ENCODE results near the gene GPR137B.

GPR137B gene

GRCh38 chr1:236120721-236121153 is 21.6 kb upstream of the GPR137B start:
- no peak overlapping the region; the same call in 1 of the 2 replicates for H3K9ac ChIP-seq (ENCODE audit: low read depth, low read length)
- no peak overlapping the region for H3K4me3 ChIP-seq (ENCODE audit: low read length)

GRCh38 chr1:236122176-236122575 is 20.2 kb upstream of the GPR137B start:
- no peak overlapping the region for H3K27ac ChIP-seq (ENCODE audit: low read length)
- no peaks in the 10 kb centered on the region for H3K4me1 ChIP-seq (ENCODE audit: insufficient read depth, low read length)
- no peaks in the 10 kb centered on the region for H3K36me3 ChIP-seq (ENCODE audit: insufficient read depth, low read depth, low read length)
- H3K9ac ChIP-seq (ENCODE audit: low read depth, low read length), result no peak overlapping the region
- no peak overlapping the region for H3K4me3 ChIP-seq (ENCODE audit: low read length)
- H3K27me3 ChIP-seq (ENCODE audit: insufficient read depth, low read length), result no peaks in the 10 kb centered on the region
- H3K9me3 ChIP-seq (ENCODE audit: insufficient read depth, low read depth, low read length), result no peaks in the 10 kb centered on the region

More at GRCh38 chr1:236120721-236121153, 21.6 kb upstream of the GPR137B start:
- H3K9me3 ChIP-seq (ENCODE audit: insufficient read depth, low read depth, low read length), result no peaks in the 10 kb centered on the region
- no peak overlapping the region for H3K27ac ChIP-seq (ENCODE audit: low read length)
- no peaks in the 10 kb centered on the region for H3K36me3 ChIP-seq (ENCODE audit: insufficient read depth, low read depth, low read length)
- no peaks in the 10 kb centered on the region for H3K27me3 ChIP-seq (ENCODE audit: insufficient read depth, low read length)
- no peaks in the 10 kb centered on the region for H3K4me1 ChIP-seq (ENCODE audit: insufficient read depth, low read length)

- H3K4me1 ChIP-seq (ENCODE audit: insufficient read depth, low read length), result no peaks in the 10 kb centered on the region
- no peak overlapping the region for H3K27ac ChIP-seq (ENCODE audit: low read length)
- no peaks in the 10 kb centered on the region for H3K9me3 ChIP-seq (ENCODE audit: insufficient read depth, low read depth, low read length)
- H3K36me3 ChIP-seq (ENCODE audit: insufficient read depth, low read depth, low read length), result no peaks in the 10 kb centered on the region
- H3K27me3 ChIP-seq (ENCODE audit: insufficient read depth, low read length), result no peaks in the 10 kb centered on the region
- no peak overlapping the region for H3K4me3 ChIP-seq (ENCODE audit: low read length)
- H3K9ac ChIP-seq (ENCODE audit: low read depth, low read length), result no peak overlapping the region
Measured at GRCh38 chr1:236123563-236123962, 18.8 kb upstream of the GPR137B start.

GRCh38 chr1:236124965-236125364 is 17.4 kb upstream of the GPR137B start:
- H3K27me3 ChIP-seq (ENCODE audit: insufficient read depth, low read length), result no peaks in the 10 kb centered on the region
- H3K36me3 ChIP-seq (ENCODE audit: insufficient read depth, low read depth, low read length), result no peaks in the 10 kb centered on the region
- H3K4me1 ChIP-seq (ENCODE audit: insufficient read depth, low read length), result peaks cover 7% of the 10 kb centered on the region; the same call in 1 of the 2 replicates
- no peaks in the 10 kb centered on the region for H3K9me3 ChIP-seq (ENCODE audit: insufficient read depth, low read depth, low read length)
- H3K4me3 ChIP-seq (ENCODE audit: low read length), result no peak overlapping the region
- no peak overlapping the region for H3K27ac ChIP-seq (ENCODE audit: low read length)
- H3K9ac ChIP-seq (ENCODE audit: low read depth, low read length), result no peak overlapping the region

- Histone ChIP-seq H3K27ac (ENCODE audit: low read length) (no peak overlapping the region), H3K27me3 (ENCODE audit: insufficient read depth, low read length) (no peaks in the 10 kb centered on the region), H3K4me3 (ENCODE audit: low read length) (no peak overlapping the region), H3K36me3 (ENCODE audit: insufficient read depth, low read depth, low read length) (no peaks in the 10 kb centered on the region), H3K9me3 (ENCODE audit: insufficient read depth, low read depth, low read length) (no peaks in the 10 kb centered on the region), H3K4me1 (ENCODE audit: insufficient read depth, low read length) (peaks cover 7% of the 10 kb centered on the region; the same call in 1 of the 2 replicates), H3K9ac (ENCODE audit: low read depth, low read length) (no peak overlapping the region)
Measured at GRCh38 chr1:236127045-236127444, 15.3 kb upstream of the GPR137B start.

- peak overlapping the region; percentile 22 for H3K9ac ChIP-seq (ENCODE audit: low read depth, low read length)
- H3K27ac ChIP-seq (ENCODE audit: low read length), result no peak overlapping the region
- H3K4me3 ChIP-seq (ENCODE audit: low read length), result no peak overlapping the region
- no peaks in the 10 kb centered on the region for H3K36me3 ChIP-seq (ENCODE audit: insufficient read depth, low read depth, low read length)
- H3K27me3 ChIP-seq (ENCODE audit: insufficient read depth, low read length), result no peaks in the 10 kb centered on the region
- H3K4me1 ChIP-seq (ENCODE audit: insufficient read depth, low read length), result peaks cover 7% of the 10 kb centered on the region; the same call in 1 of the 2 replicates
- no peaks in the 10 kb centered on the region for H3K9me3 ChIP-seq (ENCODE audit: insufficient read depth, low read depth, low read length)
Measured at GRCh38 chr1:236128646-236129178, 13.6 kb upstream of the GPR137B start.

GRCh38 chr1:236129306-236129705 is 13.0 kb upstream of the GPR137B start:
- Histone ChIP-seq H3K36me3 (ENCODE audit: insufficient read depth, low read depth, low read length) (no peaks in the 10 kb centered on the region), H3K4me1 (ENCODE audit: insufficient read depth, low read length) (peaks cover 7% of the 10 kb centered on the region; the same call in 1 of the 2 replicates), H3K27me3 (ENCODE audit: insufficient read depth, low read length) (no peaks in the 10 kb centered on the region), H3K9ac (ENCODE audit: low read depth, low read length) (peak overlapping the region; percentile 22; the same call in 1 of the 2 replicates), H3K4me3 (ENCODE audit: low read length) (no peak overlapping the region), H3K27ac (ENCODE audit: low read length) (no peak overlapping the region), H3K9me3 (ENCODE audit: insufficient read depth, low read depth, low read length) (no peaks in the 10 kb centered on the region)

- H3K9ac ChIP-seq (ENCODE audit: low read depth, low read length), result no peak overlapping the region
- H3K4me1 ChIP-seq (ENCODE audit: insufficient read depth, low read length), result peaks cover 7% of the 10 kb centered on the region; the same call in 1 of the 2 replicates
- H3K9me3 ChIP-seq (ENCODE audit: insufficient read depth, low read depth, low read length), result no peaks in the 10 kb centered on the region
- no peak overlapping the region for H3K27ac ChIP-seq (ENCODE audit: low read length)
- H3K27me3 ChIP-seq (ENCODE audit: insufficient read depth, low read length), result no peaks in the 10 kb centered on the region
- no peak overlapping the region for H3K4me3 ChIP-seq (ENCODE audit: low read length)
- no peaks in the 10 kb centered on the region for H3K36me3 ChIP-seq (ENCODE audit: insufficient read depth, low read depth, low read length)
Measured at GRCh38 chr1:236130372-236130771, 12.0 kb upstream of the GPR137B start.

- H3K4me1 ChIP-seq (ENCODE audit: insufficient read depth, low read length), result peaks cover 7% of the 10 kb centered on the region; the same call in 1 of the 2 replicates
- H3K9me3 ChIP-seq (ENCODE audit: insufficient read depth, low read depth, low read length), result no peaks in the 10 kb centered on the region
- no peaks in the 10 kb centered on the region for H3K27me3 ChIP-seq (ENCODE audit: insufficient read depth, low read length)
- H3K9ac ChIP-seq (ENCODE audit: low read depth, low read length), result no peak overlapping the region
- no peaks in the 10 kb centered on the region for H3K36me3 ChIP-seq (ENCODE audit: insufficient read depth, low read depth, low read length)
- no peak overlapping the region for H3K4me3 ChIP-seq (ENCODE audit: low read length)
- H3K27ac ChIP-seq (ENCODE audit: low read length), result no peak overlapping the region
Measured at GRCh38 chr1:236131916-236132315, 10.4 kb upstream of the GPR137B start.

GRCh38 chr1:236132420-236133046 is 9.8 kb upstream of the GPR137B start:
- Histone ChIP-seq H3K4me3 (ENCODE audit: low read length) (no peak overlapping the region), H3K9ac (ENCODE audit: low read depth, low read length) (no peak overlapping the region), H3K27me3 (ENCODE audit: insufficient read depth, low read length) (peaks cover 4% of the 10 kb centered on the region; the same call in 1 of the 2 replicates), H3K4me1 (ENCODE audit: insufficient read depth, low read length) (peaks cover 7% of the 10 kb centered on the region; the same call in 1 of the 2 replicates), H3K36me3 (ENCODE audit: insufficient read depth, low read depth, low read length) (no peaks in the 10 kb centered on the region), H3K27ac (ENCODE audit: low read length) (no peak overlapping the region), H3K9me3 (ENCODE audit: insufficient read depth, low read depth, low read length) (no peaks in the 10 kb centered on the region)

GRCh38 chr1:236133339-236133738 is 9.0 kb upstream of the GPR137B start:
- peaks cover 12% of the 10 kb centered on the region for H3K27me3 ChIP-seq (ENCODE audit: insufficient read depth, low read length)
- no peak overlapping the region for H3K27ac ChIP-seq (ENCODE audit: low read length)
- H3K9me3 ChIP-seq (ENCODE audit: insufficient read depth, low read depth, low read length), result no peaks in the 10 kb centered on the region
- peaks cover 7% of the 10 kb centered on the region; the same call in 1 of the 2 replicates for H3K4me1 ChIP-seq (ENCODE audit: insufficient read depth, low read length)
- H3K36me3 ChIP-seq (ENCODE audit: insufficient read depth, low read depth, low read length), result no peaks in the 10 kb centered on the region
- H3K9ac ChIP-seq (ENCODE audit: low read depth, low read length), result no peak overlapping the region
- no peak overlapping the region for H3K4me3 ChIP-seq (ENCODE audit: low read length)

GRCh38 chr1:236133802-236134201 is 8.5 kb upstream of the GPR137B start:
- H3K9me3 ChIP-seq (ENCODE audit: insufficient read depth, low read depth, low read length), result no peaks in the 10 kb centered on the region
- no peak overlapping the region for H3K4me3 ChIP-seq (ENCODE audit: low read length)
- peaks cover 16% of the 10 kb centered on the region for H3K27me3 ChIP-seq (ENCODE audit: insufficient read depth, low read length)
- H3K9ac ChIP-seq (ENCODE audit: low read depth, low read length), result no peak overlapping the region
- H3K4me1 ChIP-seq (ENCODE audit: insufficient read depth, low read length), result peaks cover 6% of the 10 kb centered on the region; the same call in 1 of the 2 replicates
- H3K27ac ChIP-seq (ENCODE audit: low read length), result no peak overlapping the region
- no peaks in the 10 kb centered on the region for H3K36me3 ChIP-seq (ENCODE audit: insufficient read depth, low read depth, low read length)

Data from iPS-20b (cell line).